Right lung (tissue), 5 donors: Measurements from ENCODE around the gene KCTD3. TPM values are rescaled to one million over a fixed set of nuclear protein-coding genes. Genes with fewer than 3 reads are reported as not detected.

Experiments used
- DNase-seq, 2 donors: peaks; one replicate each; pipeline ENCODE4 v3.0.0-alpha.2; 2013
- polyA plus RNA-seq, 5 donors: library from polyadenylated mRNA; unstranded; fragments of 120-200 nt; gene quantifications; one replicate each; pipeline versions ENCODE4 v1.2.1 to v1.2.3, GENCODE V29; 2013; ENCODE audit warnings: inconsistent platforms in 1 of 5, low replicate concordance in 1 of 5; ENCODE audit not compliant: insufficient read length in 5 of 5, insufficient read depth in 1 of 5

KCTD3 gene
- polyA plus RNA-seq, 5 donors = 45.5 to 77.2 (median 72.7) TPM

DNA sequence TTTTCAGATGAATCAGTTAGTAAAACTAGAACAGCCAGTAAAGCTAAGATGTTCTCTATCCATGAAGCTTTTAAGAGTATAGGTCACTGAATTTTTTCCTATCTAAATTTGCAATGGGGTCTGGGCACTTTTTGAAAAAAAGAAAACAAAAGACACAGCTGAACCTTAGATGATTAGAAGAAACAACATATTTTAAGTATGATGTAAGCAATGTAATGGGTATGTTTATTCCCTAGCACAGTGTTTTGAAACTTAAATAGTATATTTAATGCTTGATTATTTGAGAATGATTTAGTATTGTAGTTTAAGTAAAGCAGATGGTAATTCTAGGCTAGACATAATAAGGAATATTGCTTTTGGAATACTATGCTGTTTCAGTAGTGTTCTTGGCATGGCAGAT lies 36.2 kb downstream of the KCTD3 start:
- DNase-seq = no peak

- no peak for DNase-seq
These were observed 38.0 kb downstream of the KCTD3 start for GRCh38 chr1:215605011-215605621.

GRCh38 chr1:215606036-215606435 lies 38.9 kb downstream of the KCTD3 start:
- DNase-seq = no peak

- no peak for DNase-seq
These were observed 39.6 kb downstream of the KCTD3 start for GRCh38 chr1:215606564-215607168.

GRCh38 chr1:215607412-215607811 lies 40.3 kb downstream of the KCTD3 start:
- no peak for DNase-seq

GRCh38 chr1:215608646-215609045 lies 41.5 kb downstream of the KCTD3 start:
- DNase-seq = no peak

DNA sequence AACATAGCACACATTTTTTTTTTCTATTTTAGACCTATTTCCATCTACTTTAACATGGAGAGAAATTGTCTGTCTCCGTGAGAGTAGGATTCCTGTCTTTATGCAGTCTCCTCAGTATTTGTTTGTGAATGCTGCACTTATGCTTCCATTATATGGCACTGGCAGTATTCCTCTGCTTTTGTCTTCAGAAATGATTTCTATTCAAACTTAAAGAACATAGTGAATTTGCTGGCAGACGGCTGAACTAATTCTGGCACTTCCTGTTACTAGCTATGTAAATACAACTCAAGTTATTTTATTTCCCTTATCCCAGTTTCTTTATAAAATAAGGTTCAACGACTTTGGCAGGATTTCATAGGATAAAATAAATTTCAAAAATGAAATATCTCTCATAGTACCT lies 45.3 kb downstream of the KCTD3 start:
- DNase-seq = peak in 1 of 2 donors; percentile 14

DNA sequence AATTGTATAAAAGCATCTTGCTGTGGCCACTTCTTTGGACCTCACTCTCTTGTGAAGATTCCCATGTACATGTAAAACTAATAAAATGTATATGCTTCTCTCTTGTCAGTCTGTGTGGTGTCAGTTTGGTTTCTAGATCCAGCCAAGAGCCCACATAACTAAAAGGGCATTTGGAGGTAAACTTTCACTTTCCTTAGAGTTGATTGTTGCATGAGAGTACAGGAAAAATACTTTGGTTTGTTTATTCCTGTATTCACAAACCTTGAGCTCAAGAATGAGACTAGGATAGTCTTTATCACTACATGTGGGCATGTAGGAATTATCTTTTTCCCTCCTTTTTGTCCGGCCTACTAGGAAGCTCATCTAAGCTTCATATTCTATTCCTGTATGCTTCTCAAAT lies 50.9 kb downstream of the KCTD3 start:
- DNase-seq = no peak

DNA sequence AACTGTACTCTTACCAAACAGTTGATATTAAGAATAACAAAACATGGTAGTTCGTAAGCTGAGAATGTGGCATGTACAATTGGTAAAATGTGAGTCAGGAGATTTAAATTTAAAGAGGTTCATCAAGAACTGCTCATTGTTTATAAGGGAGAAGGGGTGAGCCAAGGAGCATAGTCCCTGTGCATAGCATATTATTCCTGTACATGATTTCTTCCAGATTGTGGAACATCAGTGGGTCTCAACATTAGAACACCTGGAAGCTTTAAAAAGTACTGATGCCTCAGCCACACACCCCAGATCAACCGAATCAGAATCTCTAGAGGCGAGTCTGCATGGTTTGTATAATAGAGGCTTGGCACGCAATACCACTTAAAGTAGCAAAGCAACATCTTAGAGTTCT lies 56.1 kb downstream of the KCTD3 start:
- DNase-seq = no peak

- DNase-seq = no peak
These were observed 58.8 kb downstream of the KCTD3 start for GRCh38 chr1:215625949-215626348.

GRCh38 chr1:215631040-215631439 lies 63.9 kb downstream of the KCTD3 start:
- DNase-seq = no peak

DNA sequence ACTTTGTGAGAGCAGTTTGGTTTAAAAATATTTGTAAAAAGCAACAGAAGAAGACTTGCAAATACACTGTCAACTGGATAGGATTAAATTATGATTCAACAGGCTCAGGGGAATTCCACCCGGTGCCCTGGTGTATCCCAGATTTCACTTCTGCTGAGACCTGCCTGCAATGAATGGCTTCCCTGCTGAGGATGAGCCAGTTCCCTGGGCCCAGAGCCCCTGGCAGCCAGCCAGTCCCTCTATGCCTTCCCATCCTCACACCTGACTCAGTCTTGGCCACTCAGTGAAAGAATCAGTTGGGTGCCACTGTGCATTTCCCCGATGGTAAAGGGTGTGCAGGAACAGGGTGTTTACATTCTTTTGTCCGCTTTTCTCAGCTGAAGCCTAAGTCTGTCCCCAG lies 64.4 kb downstream of the KCTD3 start:
- no peak for DNase-seq

- no peak for DNase-seq
These were observed 68.7 kb downstream of the KCTD3 start for GRCh38 chr1:215635827-215636226.

DNA sequence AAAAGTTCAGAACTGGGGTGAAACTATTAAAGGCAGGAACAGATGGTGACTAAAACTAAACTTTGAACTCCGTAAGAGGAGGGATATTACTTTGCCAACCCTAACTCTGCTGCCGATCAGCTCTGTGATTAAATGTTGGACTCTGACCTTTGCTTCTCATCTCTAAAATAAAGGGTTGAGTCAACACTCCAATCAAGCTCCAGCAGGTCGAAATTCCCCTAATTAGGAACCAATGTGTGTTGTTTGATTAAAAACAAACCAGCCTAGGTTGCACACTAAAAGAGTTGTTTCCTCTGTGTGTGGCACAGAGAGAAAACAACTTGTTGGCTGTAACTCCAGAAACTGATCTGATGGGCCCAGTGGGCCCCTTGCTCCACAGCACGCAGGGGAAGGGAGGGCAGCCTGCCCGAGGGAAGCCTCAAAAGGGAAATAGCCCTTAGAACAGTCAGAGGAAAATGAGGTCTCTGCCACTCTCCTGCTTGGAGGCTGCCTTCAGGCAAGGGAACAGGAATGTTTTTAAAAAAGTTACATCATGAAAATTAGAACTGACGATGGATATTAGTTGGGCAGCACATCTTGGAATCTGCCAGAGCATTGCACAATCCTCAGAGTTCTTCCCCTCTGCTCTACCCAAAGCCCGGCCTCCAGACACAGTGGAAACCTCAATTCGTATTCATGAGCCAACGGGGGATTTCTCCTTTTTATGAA lies 69.3 kb downstream of the KCTD3 start:
- DNase-seq = peak; percentile 34 to 36

- DNase-seq = peak; percentile 11 to 16
These were observed 70.0 kb downstream of the KCTD3 start for GRCh38 chr1:215637041-215637573.

GRCh38 chr1:215640429-215641148 lies 73.5 kb downstream of the KCTD3 start:
- DNase-seq = no peak

DNA sequence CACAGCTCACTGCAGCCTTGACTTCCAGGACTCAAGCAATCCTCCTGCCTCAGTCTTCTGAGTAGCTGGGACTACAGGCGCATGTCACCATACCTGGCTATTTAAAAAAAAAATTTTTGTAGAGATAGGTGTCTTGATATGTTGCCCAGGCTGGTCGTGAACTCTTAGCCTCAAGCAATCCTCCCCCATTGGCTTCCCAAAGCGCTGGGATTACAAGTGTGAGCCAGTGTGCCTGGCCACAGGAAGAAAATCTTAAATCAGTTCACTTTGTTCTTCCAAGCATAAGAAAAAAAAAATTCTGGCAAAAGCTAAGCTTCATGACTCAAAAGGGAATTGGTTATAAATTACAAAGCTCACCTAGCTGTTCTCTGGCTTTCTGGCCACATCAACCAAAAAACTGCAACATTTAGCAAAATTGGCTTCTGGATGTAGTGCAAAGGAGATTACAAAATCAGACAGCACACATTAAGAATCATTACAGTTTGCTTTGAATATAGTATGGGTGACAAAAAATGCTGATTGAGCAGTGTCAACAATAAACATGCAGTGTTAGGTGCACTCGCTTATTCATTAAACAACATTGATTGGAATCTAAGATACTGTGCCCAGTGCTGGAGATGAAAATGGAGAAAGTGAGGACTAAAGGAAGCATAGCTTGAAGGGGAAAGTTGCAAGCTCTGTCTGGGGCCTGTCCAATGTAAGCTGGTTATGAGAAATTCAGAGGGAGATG lies 76.7 kb downstream of the KCTD3 start:
- DNase-seq = no peak

DNA sequence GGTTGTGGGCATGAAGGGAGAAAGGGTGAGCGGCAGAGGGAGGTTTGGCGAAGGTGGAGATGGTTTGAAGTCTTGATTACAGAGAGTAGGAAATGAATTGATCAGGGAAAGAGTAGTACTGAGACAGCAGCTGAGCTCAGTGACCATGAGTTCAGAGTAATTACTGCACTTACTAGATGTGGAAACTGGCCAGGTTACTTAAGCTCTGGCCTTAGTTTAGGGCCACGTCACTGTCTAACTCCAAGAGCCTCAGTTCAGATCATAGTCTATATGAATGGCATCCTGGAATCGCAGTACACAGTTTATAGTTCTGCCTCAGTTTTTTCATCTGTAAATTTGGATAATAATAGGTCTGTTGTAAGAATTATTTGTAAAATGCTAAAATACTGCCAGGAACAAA lies 78.1 kb downstream of the KCTD3 start:
- DNase-seq = no peak

- DNase-seq = no peak
These were observed 78.8 kb downstream of the KCTD3 start for GRCh38 chr1:215645861-215646260.

- no peak for DNase-seq
These were observed 80.6 kb downstream of the KCTD3 start for GRCh38 chr1:215647738-215648137.

DNA sequence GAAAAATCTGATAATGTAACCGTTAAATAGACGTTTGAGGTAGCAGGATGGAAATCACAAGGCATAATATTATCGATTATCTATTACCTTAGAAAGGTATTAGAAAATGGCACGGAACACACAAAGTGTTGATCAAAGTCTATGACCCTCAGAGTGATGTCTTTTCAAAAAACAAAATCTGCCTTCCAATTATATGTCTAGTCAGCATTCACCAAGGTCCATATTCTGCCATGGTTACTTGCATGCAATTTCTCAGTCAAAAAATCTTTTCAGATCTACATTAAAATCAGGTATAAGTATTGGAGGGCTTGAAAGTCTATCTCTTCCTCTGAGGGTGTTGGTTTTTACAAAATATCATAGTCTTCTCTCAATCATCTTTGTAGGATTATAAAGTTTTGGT lies 81.9 kb downstream of the KCTD3 start:
- no peak for DNase-seq
